HG03460 (cell line): ENCODE measurements around the gene ACAD11.
"Not testable (repeated sequence)": the region's sequence is repeated elsewhere in the genome, so short reads cannot be mapped to it uniquely, and the experiment has no call there.

ENCODE experiments used
- ATAC-seq: cut with Tn5 transposase; IDR thresholded peaks from one replicate; pipeline ENCODE4 v1.9.1; 2021; ENCODE audit not compliant: unreplicated experiment

ACAD11 gene

GRCh38 chr3:132605374-132605792, 54.2 kb downstream of the ACAD11 start:
- no peak for ATAC-seq

- not testable (repeated sequence) for ATAC-seq
These were observed 59.0 kb downstream of the ACAD11 start for GRCh38 chr3:132600614-132601013.

- no peak for ATAC-seq
These were observed 61.4 kb downstream of the ACAD11 start for GRCh38 chr3:132598181-132598580.

- no peak for ATAC-seq
These were observed 61.9 kb downstream of the ACAD11 start for GRCh38 chr3:132597660-132598059.

- no peak for ATAC-seq
These were observed 62.7 kb downstream of the ACAD11 start, which contains the start of gene ACKR4 for GRCh38 chr3:132596816-132597433. Gene ACKR4, plus strand, starts transcription at chr3:132597270. Its CDS starts 3,128 bp downstream, at chr3:132600398.

- no peak for ATAC-seq
These were observed 63.3 kb downstream of the ACAD11 start for GRCh38 chr3:132596326-132596725.

GRCh38 chr3:132595014-132595413, 64.6 kb downstream of the ACAD11 start:
- no peak for ATAC-seq

GRCh38 chr3:132594498-132594897, 65.1 kb downstream of the ACAD11 start:
- ATAC-seq, result no peak

- no peak for ATAC-seq
These were observed 65.7 kb downstream of the ACAD11 start for GRCh38 chr3:132593947-132594323.

GRCh38 chr3:132593241-132593946, 66.2 kb downstream of the ACAD11 start:
- no peak for ATAC-seq

- ATAC-seq, result no peak
These were observed 67.4 kb downstream of the ACAD11 start for GRCh38 chr3:132592216-132592615.

GRCh38 chr3:132587401-132587800, 72.2 kb downstream of the ACAD11 start:
- ATAC-seq, result no peak

- no peak for ATAC-seq
These were observed 85.8 kb downstream of the ACAD11 start for GRCh38 chr3:132573797-132574211.

GRCh38 chr3:132570016-132570415, 89.6 kb downstream of the ACAD11 start:
- no peak for ATAC-seq

GRCh38 chr3:132569580-132569979, 90.0 kb downstream of the ACAD11 start:
- ATAC-seq, result no peak

- ATAC-seq, result no peak
These were observed 90.5 kb downstream of the ACAD11 start for GRCh38 chr3:132569153-132569552.

- no peak for ATAC-seq
These were observed 91.2 kb downstream of the ACAD11 start for GRCh38 chr3:132568422-132568821.

- ATAC-seq, result no peak
These were observed 95.5 kb downstream of the ACAD11 start for GRCh38 chr3:132564070-132564465.

GRCh38 chr3:132563420-132564069, 96.1 kb downstream of the ACAD11 start:
- ATAC-seq, result no peak

GRCh38 chr3:132561003-132561402, 98.6 kb downstream of the ACAD11 start:
- ATAC-seq, result no peak

- ATAC-seq, result no peak
These were observed 103.0 kb downstream of the ACAD11 start for GRCh38 chr3:132556508-132557159.

GRCh38 chr3:132556036-132556386, 103.6 kb downstream of the ACAD11 start:
- ATAC-seq, result not testable (repeated sequence)
